Activated T-helper 2 cell treated with anti-CD3 and anti-CD28 coated beads, Interferon-gamma antibody, Interleukin-2, Interleukin-4, amounts not matched to agents 10 μg/mL and 5 μg/mL and 100 μg/mL, durations not matched to agents 14 hours and 24 hours and 36 hours (primary cell): ENCODE measurements around the gene CES3. TPM values are rescaled to one million over a fixed set of nuclear protein-coding genes. Genes with fewer than 3 reads are reported as not detected.
"Not testable (repeated sequence)": the region's sequence is repeated elsewhere in the genome, so short reads cannot be mapped to it uniquely, and the experiment has no call there.

Source experiments
- DNase-seq: peaks from one replicate; pipeline ENCODE4 v3.0.0; 2021; ENCODE audit warnings: low spot score
- H3K27ac Mint-ChIP-seq: one replicate; pipeline ENCODE4 v1.8.0; 2021; ENCODE audit warnings: mixed read lengths
- H3K27me3 Mint-ChIP-seq: one replicate; pipeline ENCODE4 v1.8.0; 2021; ENCODE audit warnings: low read depth, mixed read lengths
- H3K36me3 Mint-ChIP-seq: one replicate; pipeline ENCODE4 v1.8.0; 2021; ENCODE audit warnings: low read depth, mixed read lengths
- H3K4me1 Mint-ChIP-seq: one replicate; pipeline ENCODE4 v1.8.0; 2021; ENCODE audit warnings: low read depth, mixed read lengths
- H3K4me3 Mint-ChIP-seq: one replicate; pipeline ENCODE4 v1.8.0; 2021; ENCODE audit warnings: low read depth, mild to moderate bottlenecking, moderate library complexity, mixed read lengths
- H3K9me3 Mint-ChIP-seq: one replicate; pipeline ENCODE4 v1.8.0; 2021; ENCODE audit warnings: mixed read lengths
- intact Hi-C: fragments of 100-400 bp; cut with micrococcal nuclease; formaldehyde crosslinking; loops from one replicate; pipeline ENCODE4 v1.15.1; 2023
- total RNA-seq: library from RNA; stranded (reverse); gene quantifications from 2 replicates; pipeline ENCODE4 v1.2.3, GENCODE V29; 2022

The CES3 gene
- total RNA-seq, 1 donor from 2014 or later, result 10.6 TPM

DNA sequence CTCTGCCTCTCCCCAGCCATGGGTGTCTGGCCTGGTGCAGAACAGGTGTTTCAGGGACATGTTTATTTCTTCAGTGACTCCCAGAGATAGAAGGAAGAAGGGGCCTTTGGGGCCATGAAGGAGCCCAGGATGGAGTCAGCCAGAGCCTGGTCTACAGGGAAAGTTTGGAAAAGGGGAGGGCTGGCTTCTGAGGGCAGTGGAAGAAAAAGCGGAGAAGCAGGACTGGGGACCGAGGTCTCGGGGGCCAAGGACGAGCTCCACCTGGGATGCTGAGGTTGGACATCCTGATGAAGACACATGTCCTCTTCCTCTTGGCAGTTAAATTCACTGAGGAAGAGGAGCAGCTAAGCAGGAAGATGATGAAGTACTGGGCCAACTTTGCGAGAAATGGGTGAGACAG lies 18.1 kb upstream of the CES3 start:
- no peak overlapping the region for H3K27ac Mint-ChIP-seq
- H3K4me3 Mint-ChIP-seq, result no peak overlapping the region
- intact Hi-C loops, result no loop called here
- peaks cover 8% of the 10 kb centered on the region for H3K4me1 Mint-ChIP-seq
- H3K36me3 Mint-ChIP-seq, result peaks cover 44% of the 10 kb centered on the region
- H3K9me3 Mint-ChIP-seq, result no peaks in the 10 kb centered on the region
- H3K27me3 Mint-ChIP-seq, result no peaks in the 10 kb centered on the region
- DNase-seq, result no peak

DNA sequence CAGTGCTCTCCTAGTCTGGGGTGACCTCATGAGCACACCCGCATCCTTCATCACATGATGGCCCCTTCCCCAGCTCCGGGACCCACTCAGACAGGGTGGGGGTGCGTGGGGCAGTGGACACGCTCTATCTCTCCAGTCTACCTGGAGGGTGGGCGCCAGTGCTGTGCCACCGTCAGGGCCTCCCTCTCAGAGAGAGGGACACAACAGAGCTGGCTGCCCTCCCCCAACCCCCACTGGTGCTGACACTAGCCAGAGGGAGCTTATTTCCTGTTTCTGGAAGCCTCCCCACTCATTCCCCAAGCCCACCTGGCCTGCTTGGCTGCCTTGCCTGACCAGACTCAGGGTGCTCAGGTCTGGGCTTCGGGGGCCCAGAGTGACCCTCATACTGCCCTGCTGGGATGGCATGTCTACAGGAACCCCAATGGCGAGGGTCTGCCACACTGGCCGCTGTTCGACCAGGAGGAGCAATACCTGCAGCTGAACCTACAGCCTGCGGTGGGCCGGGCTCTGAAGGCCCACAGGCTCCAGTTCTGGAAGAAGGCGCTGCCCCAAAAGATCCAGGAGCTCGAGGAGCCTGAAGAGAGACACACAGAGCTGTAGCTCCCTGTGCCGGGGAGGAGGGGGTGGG lies 17.5 kb upstream of the CES3 start:
- intact Hi-C loops, result no loop called here
- no peak for DNase-seq
- H3K4me1 Mint-ChIP-seq, result peaks cover 12% of the 10 kb centered on the region
- peaks cover 6% of the 10 kb centered on the region for H3K27me3 Mint-ChIP-seq
- H3K36me3 Mint-ChIP-seq, result peaks cover 43% of the 10 kb centered on the region
- H3K27ac Mint-ChIP-seq, result no peak overlapping the region
- H3K9me3 Mint-ChIP-seq, result no peaks in the 10 kb centered on the region
- H3K4me3 Mint-ChIP-seq, result no peak overlapping the region

DNA sequence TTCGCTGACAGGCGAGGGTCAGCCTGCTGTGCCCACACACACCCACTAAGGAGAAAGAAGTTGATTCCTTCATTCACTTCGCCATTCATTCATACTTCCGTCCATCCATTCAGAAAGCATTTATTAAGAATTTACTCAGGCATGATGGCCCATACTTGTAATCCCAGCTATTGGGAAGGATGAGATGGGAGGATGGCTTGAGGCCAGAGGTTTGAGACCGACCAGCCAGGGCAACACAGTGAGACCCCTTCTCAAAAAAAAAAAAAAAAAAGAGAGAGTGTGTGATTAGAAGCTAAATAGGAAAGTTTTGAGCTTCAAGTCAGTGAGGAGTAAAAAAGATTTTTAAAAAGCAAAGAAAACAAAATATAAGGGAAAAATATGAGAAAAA lies 17.0 kb upstream of the CES3 start:
- DNase-seq, result no peak
- intact Hi-C loops, result no loop called here
- peaks cover 39% of the 10 kb centered on the region for H3K36me3 Mint-ChIP-seq
- H3K27me3 Mint-ChIP-seq, result peaks cover 11% of the 10 kb centered on the region
- H3K27ac Mint-ChIP-seq, result no peak overlapping the region
- H3K4me3 Mint-ChIP-seq, result no peak overlapping the region
- H3K9me3 Mint-ChIP-seq, result no peaks in the 10 kb centered on the region
- H3K4me1 Mint-ChIP-seq, result peaks cover 14% of the 10 kb centered on the region

DNA sequence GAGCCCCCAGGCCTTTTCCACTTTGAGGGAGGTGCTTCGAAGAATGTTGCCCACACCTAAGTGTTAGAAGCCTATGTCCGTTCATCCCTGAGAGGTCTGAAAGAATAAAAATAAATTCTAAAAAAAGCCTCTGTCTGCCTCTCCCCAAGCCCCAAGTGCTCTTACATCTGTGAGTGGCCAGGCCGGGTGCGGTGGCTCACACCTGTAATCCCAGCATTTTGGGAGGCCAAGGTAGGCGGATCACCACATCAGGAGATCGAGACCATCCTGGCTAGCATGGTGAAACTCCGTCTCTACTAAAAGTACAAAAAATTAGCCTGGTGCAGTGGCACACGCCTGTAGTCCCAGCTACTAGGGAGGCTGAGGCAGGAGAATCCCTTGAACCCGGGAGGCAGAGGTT lies 16.1 kb upstream of the CES3 start:
- intact Hi-C loops, result loop anchor here (5.0 kb wide), 1 partner anchor 162 kb away; the partner anchor contains the start of gene PHAF1
- H3K27ac Mint-ChIP-seq, result not testable (repeated sequence)
- peaks cover 32% of the 10 kb centered on the region for H3K36me3 Mint-ChIP-seq

DNA sequence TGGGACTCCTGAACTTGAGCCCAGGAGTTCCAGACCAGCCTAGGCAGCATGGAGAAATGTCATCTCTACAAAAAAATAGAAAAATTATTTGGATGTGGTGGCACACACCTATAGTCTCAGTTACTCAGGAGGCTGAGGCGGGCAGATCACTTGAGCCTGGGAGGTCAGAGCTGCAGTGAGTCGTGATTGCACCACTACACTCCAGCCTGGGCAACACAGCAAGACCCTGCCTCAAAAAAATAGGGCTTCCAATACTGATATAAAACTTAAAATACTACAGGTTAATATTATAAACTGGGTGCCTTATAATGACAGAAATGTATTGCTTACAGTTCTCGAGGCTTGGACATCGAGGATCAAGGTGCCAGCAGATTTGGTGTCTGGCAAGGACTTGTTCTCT lies 15.1 kb upstream of the CES3 start:
- H3K27ac Mint-ChIP-seq, result no peak overlapping the region
- no peak for DNase-seq
- peaks cover 20% of the 10 kb centered on the region for H3K4me1 Mint-ChIP-seq
- no peak overlapping the region for H3K4me3 Mint-ChIP-seq
- intact Hi-C loops, result loop anchor here (2.0 to 5.0 kb wide), 2 partner anchors 161 to 239 kb away; partner anchors contain the start of gene PHAF1
- H3K27me3 Mint-ChIP-seq, result peaks cover 24% of the 10 kb centered on the region
- H3K9me3 Mint-ChIP-seq, result no peaks in the 10 kb centered on the region
- peaks cover 29% of the 10 kb centered on the region for H3K36me3 Mint-ChIP-seq

More for the DNA sequence above, 16.1 kb upstream of the CES3 start:
- H3K9me3 Mint-ChIP-seq, DNase-seq, H3K4me3 Mint-ChIP-seq: not testable (repeated sequence)
- peaks cover 15% of the 10 kb centered on the region for H3K4me1 Mint-ChIP-seq
- peaks cover 19% of the 10 kb centered on the region for H3K27me3 Mint-ChIP-seq

DNA sequence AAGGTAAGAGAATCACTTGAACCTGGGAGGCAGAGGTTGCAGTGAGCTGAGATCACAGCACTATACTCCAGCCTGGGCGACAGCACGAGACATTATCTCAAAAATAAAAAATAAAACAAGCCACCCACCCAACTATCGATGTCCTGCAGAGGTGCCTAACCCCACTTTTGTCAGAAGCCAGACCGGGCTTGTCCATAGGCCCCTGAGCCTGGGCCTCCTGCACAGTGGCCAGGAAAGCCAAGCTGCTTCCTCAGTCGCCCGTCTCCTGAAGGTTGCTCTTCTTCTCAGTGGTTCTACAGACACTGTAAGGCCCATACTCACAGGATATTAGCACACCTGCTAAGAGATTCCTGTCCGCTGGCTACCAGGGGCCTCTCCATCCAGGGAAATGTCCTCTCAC lies 14.5 kb upstream of the CES3 start:
- peaks cover 20% of the 10 kb centered on the region for H3K4me1 Mint-ChIP-seq
- intact Hi-C loops, result loop anchor here (2.0 to 5.0 kb wide), 2 partner anchors 161 to 238 kb away; partner anchors contain the start of gene PHAF1
- no peak overlapping the region for H3K4me3 Mint-ChIP-seq
- H3K27ac Mint-ChIP-seq, result no peak overlapping the region
- DNase-seq, result no peak
- peaks cover 28% of the 10 kb centered on the region for H3K27me3 Mint-ChIP-seq
- peaks cover 23% of the 10 kb centered on the region for H3K36me3 Mint-ChIP-seq
- H3K9me3 Mint-ChIP-seq, result no peaks in the 10 kb centered on the region

DNA sequence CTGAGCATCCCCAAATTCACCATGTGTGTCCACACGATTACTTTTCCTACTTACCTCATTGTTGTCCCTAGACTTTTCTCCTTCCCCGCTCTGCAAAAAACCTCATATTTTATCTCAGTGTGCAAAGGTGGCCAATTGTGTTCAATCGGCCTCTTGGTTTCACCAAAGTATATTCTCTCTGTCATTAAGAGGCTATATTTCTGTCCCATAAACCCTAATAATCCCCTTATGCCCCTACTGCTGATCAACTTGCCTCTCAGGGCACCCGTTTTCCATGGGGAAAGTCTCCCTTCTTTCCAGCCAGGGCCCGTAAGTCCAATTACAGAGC lies 14.1 kb upstream of the CES3 start:
- H3K36me3 Mint-ChIP-seq, result peaks cover 19% of the 10 kb centered on the region
- H3K27ac Mint-ChIP-seq, result no peak overlapping the region
- no peaks in the 10 kb centered on the region for H3K9me3 Mint-ChIP-seq
- H3K4me1 Mint-ChIP-seq, result peaks cover 20% of the 10 kb centered on the region
- H3K27me3 Mint-ChIP-seq, result peaks cover 32% of the 10 kb centered on the region
- H3K4me3 Mint-ChIP-seq, result no peak overlapping the region
- intact Hi-C loops, result loop anchor here (2.0 to 5.0 kb wide), 2 partner anchors 160 to 238 kb away; partner anchors contain the start of gene PHAF1
- DNase-seq, result no peak

DNA sequence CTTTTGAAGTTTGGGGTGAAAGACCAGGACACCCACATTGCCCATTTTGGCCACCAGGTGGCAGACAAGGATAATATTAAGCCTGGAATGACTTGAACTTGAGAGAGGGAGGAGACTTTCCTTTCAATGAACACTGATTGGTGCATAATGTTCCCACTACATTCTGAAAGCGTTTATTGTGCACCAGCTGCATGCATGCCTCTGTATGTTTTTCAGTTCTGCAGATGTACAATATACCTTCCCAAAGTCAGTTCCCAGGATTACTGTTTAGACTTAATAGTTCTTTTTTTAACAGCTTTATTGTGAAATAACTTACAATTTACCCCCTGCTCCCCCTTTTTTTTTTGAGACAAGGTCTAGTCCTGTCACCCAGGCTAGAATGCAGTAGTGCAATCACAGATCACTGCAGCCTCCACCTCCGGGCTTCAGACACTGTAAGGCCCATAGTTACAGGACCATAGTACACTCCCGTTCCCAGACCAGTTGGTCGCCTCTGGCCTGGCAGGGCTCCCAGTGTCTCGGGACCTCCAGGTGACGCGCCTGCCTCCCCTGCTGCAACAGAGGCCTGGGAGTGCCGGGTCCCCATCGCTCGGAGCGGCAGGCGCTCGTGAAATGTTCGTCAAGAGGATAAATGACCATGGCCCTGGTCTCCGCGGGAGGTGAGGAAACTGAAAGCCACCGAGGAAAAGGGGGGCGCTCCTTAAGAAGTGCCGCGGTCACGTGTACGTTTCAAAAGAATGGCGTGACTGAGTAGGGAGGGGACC lies 13.6 kb upstream of the CES3 start:
- Mint-ChIP-seq H3K36me3 (peaks cover 14% of the 10 kb centered on the region), H3K27ac (no peak overlapping the region), H3K27me3 (peaks cover 33% of the 10 kb centered on the region), H3K4me1 (peaks cover 20% of the 10 kb centered on the region), H3K9me3 (no peaks in the 10 kb centered on the region), H3K4me3 (peak overlapping the region; percentile 78)
- DNase-seq, result peak; percentile 75
- intact Hi-C loops, result loop anchor here (2.0 to 5.0 kb wide), 2 partner anchors 160 to 237 kb away; partner anchors contain the start of gene PHAF1

DNA sequence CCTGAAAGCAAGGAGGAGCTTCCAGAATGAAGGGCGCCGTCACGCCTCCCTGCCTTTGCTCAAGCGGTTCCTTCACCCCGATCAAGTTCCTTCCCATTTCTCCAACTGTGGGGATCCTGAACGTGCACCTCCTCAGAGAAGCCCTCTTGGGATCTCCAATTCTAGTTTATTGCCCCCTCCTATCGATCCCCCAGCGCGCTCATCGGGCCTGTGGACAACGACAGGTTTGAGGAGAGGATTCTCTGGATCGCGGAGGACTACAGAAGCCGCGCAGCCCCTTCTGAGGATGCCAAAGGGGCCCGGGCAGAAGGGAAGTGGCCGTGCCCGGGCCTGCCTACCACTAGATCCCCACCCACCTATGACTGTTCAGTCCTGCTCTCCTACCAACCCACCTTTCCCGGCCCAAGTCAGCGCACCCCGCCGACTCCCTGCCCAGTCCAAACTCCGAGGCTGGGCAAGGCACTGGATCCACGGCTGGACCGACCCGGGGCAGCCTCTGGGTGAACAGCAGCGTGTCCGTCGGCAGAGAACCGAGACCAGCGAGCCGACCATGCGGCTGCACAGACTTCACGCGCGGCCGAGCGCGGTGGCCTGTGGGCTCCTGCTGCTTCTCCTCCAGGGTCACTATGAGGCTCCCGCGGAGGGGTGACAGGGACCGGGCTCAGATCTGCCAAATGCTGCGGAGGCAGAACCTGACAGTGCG lies 12.8 kb upstream of the CES3 start:
- H3K36me3 Mint-ChIP-seq, result peaks cover 6% of the 10 kb centered on the region
- H3K9me3 Mint-ChIP-seq, result no peaks in the 10 kb centered on the region
- intact Hi-C loops, result loop anchor here (5.0 kb wide), 1 partner anchor 159 kb away; the partner anchor contains the start of gene PHAF1
- H3K27me3 Mint-ChIP-seq, result peaks cover 33% of the 10 kb centered on the region
- peak overlapping the region; percentile 78 for H3K4me3 Mint-ChIP-seq
- no peak overlapping the region for H3K27ac Mint-ChIP-seq
- peaks cover 20% of the 10 kb centered on the region for H3K4me1 Mint-ChIP-seq
- DNase-seq, result no peak

DNA sequence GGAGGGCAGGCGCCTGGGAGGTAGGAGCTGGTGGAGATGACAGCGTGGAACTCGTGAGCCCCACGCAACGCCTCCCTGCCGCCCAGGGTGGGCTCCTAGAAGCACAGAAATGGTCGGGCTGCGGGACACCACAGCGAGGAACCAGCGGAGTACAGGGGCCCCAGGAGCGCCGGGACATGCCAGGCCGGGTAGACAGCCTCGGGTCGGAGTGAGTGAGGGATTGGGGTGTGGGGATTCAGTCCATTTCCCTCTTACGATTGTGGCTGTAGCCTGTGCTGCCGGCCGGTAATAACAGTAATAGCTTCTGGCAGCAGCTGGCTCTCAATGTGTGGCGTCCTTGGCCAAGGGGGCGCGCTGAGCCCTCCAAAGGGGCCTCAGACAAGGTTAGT lies 12.2 kb upstream of the CES3 start:
- intact Hi-C loops, result loop anchor here (5.0 kb wide), 1 partner anchor 158 kb away; the partner anchor contains the start of gene PHAF1
- H3K27ac Mint-ChIP-seq, result no peak overlapping the region
- H3K4me1 Mint-ChIP-seq, result peaks cover 20% of the 10 kb centered on the region
- H3K27me3 Mint-ChIP-seq, result peaks cover 34% of the 10 kb centered on the region
- no peak overlapping the region for H3K4me3 Mint-ChIP-seq
- no peaks in the 10 kb centered on the region for H3K9me3 Mint-ChIP-seq
- H3K36me3 Mint-ChIP-seq, result peaks cover 3% of the 10 kb centered on the region
- DNase-seq, result no peak

DNA sequence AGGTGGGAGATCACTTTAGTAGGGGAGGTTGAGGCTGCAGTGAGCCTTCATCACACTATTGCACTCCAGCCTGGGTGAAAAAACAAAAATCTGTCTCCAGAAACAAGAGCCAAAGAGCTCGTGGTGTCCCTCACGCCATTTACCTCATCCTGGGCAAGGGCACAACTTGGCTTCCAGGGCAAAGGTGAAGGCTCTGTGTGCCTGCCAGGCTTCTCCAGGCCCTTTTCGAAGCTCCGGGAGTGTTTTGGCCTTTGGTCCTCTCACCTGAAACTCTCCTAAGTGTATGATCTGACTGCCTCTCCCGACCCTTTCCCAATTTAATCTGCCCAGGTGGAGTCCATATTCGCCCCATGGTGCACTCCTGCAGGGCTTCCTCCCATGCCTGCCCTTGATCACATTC lies 11.6 kb upstream of the CES3 start:
- no peak for DNase-seq
- no peak overlapping the region for H3K4me3 Mint-ChIP-seq
- intact Hi-C loops, result loop anchor here (5.0 kb wide), 1 partner anchor 158 kb away; the partner anchor contains the start of gene PHAF1
- no peaks in the 10 kb centered on the region for H3K36me3 Mint-ChIP-seq
- H3K9me3 Mint-ChIP-seq, result no peaks in the 10 kb centered on the region
- H3K27me3 Mint-ChIP-seq, result peaks cover 36% of the 10 kb centered on the region
- no peak overlapping the region for H3K27ac Mint-ChIP-seq
- peaks cover 20% of the 10 kb centered on the region for H3K4me1 Mint-ChIP-seq

DNA sequence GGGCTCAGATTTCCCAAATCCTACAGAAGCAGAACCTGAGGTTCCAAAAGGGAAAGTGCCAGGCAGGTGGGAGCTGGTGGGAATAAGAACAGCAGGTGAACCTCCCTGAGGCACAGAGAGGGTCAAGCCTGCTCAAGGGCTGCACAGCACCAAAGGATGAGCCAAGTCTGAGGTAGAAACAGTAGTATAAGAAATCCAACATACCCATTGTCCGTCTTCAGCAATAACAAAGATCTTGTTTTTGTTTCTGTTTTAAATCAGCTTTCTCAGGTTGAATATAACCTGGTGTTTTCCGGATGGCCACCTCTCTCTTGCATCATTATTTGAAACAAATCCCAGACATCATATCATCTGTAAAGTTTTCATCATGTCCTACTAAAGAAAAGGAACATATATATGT lies 10.6 kb upstream of the CES3 start:
- no peak for DNase-seq
- Mint-ChIP-seq H3K4me1 (peaks cover 20% of the 10 kb centered on the region), H3K4me3 (no peak overlapping the region), H3K27ac (no peak overlapping the region), H3K9me3 (no peaks in the 10 kb centered on the region), H3K27me3 (peaks cover 36% of the 10 kb centered on the region), H3K36me3 (no peaks in the 10 kb centered on the region)
- intact Hi-C loops, result loop anchor here (2.0 kb wide), 1 partner anchor 204 kb away; no protein-coding TSS in a partner anchor
